GM23338 (cell line): ENCODE data around the gene DLG2. TPM values are rescaled to one million over a fixed set of nuclear protein-coding genes. Genes with fewer than 3 reads are reported as not detected.

ENCODE experiments used
- ATAC-seq: fragments of 200-7000 bp; cut with Tn5 transposase; 3 replicates; pipeline ENCODE4 v1.9.1; 2020
- DNase-seq: peaks from one replicate; pipeline ENCODE4 v3.0.0-alpha.2; 2015; ENCODE audit warnings: low spot score
- H2AFZ ChIP-seq: fragments of 200-600 bp; sonication (generic); 2 replicates; pipeline ENCODE4 v1.8.0; 2016; ENCODE audit warnings: antibody characterized with exemption, mild to moderate bottlenecking, moderate library complexity
- H3F3A ChIP-seq: fragments of 200-600 bp; sonication (generic); replicated peaks from 2 replicates; pipeline ENCODE4 v1.8.0; 2017; ENCODE audit warnings: antibody characterized with exemption, mixed run types, low read depth
- H3K27ac ChIP-seq: fragments of 200-600 bp; sonication (generic); 2 replicates; pipeline ENCODE4 v1.6.1; 2016; ENCODE audit warnings: low read depth
- H3K27me3 ChIP-seq: fragments of 200-600 bp; sonication (generic); 2 replicates; pipeline ENCODE4 v1.8.0; 2016; ENCODE audit warnings: mild to moderate bottlenecking, mixed run types, moderate library complexity; ENCODE audit not compliant: insufficient read depth
- H3K36me3 ChIP-seq: fragments of 200-600 bp; sonication (generic); 2 replicates; pipeline ENCODE4 v1.8.0; 2016; ENCODE audit warnings: mild to moderate bottlenecking; ENCODE audit not compliant: insufficient read depth
- H3K4me1 ChIP-seq: fragments of 200-600 bp; sonication (generic); 2 replicates; pipeline ENCODE4 v1.8.0; 2016; ENCODE audit warnings: mild to moderate bottlenecking, moderate library complexity; ENCODE audit not compliant: insufficient read depth
- H3K4me2 ChIP-seq: fragments of 200-600 bp; sonication (generic); 2 replicates; pipeline ENCODE4 v1.7.1; 2017; ENCODE audit warnings: mixed run types
- H3K4me3 ChIP-seq: fragments of 200-600 bp; sonication (generic); 2 replicates; pipeline ENCODE4 v1.6.1; 2016; ENCODE audit warnings: mixed run types
- H3K79me2 ChIP-seq: fragments of 200-600 bp; sonication (generic); replicated peaks from 2 replicates; pipeline ENCODE4 v1.8.0; 2017; ENCODE audit warnings: mild to moderate bottlenecking; ENCODE audit not compliant: insufficient read depth
- H3K9me2 ChIP-seq: fragments of 200-600 bp; sonication (generic); 2 replicates; pipeline ENCODE4 v1.8.0; 2017; ENCODE audit not compliant: insufficient read depth
- H4K20me1 ChIP-seq: fragments of 200-600 bp; sonication (generic); replicated peaks from 2 replicates; pipeline ENCODE4 v1.8.0; 2017; ENCODE audit warnings: mild to moderate bottlenecking; ENCODE audit not compliant: insufficient read depth
- H3K27ac Mint-ChIP-seq: 2 replicates; pipeline ENCODE4 v1.8.0; 2020; ENCODE audit warnings: inconsistent platforms, mild to moderate bottlenecking, moderate library complexity, mixed read lengths
- H3K27me3 Mint-ChIP-seq: 3 replicates; pipeline ENCODE4 v1.8.0; 2022; ENCODE audit warnings: low read depth, mild to moderate bottlenecking, moderate library complexity, mixed read lengths, inconsistent platforms; ENCODE audit not compliant: insufficient read depth, poor library complexity
- H3K36me3 Mint-ChIP-seq: 3 replicates; pipeline ENCODE4 v1.8.0; 2021; ENCODE audit warnings: low read depth, mild to moderate bottlenecking, inconsistent platforms, moderate library complexity, mixed read lengths
- H3K4me1 Mint-ChIP-seq: 3 replicates; pipeline ENCODE4 v1.8.0; 2020; ENCODE audit warnings: mild to moderate bottlenecking, inconsistent platforms, mixed read lengths
- H3K4me3 Mint-ChIP-seq: 3 replicates; pipeline ENCODE4 v1.8.0; 2021; ENCODE audit warnings: moderate library complexity, mild to moderate bottlenecking, inconsistent platforms, mixed read lengths
- H3K9me3 Mint-ChIP-seq: 3 replicates; pipeline ENCODE4 v1.8.0; 2020; ENCODE audit warnings: moderate library complexity, mild to moderate bottlenecking, inconsistent platforms, mixed read lengths
- CTCF ChIP-seq, 2 experiments: fragments of 200-600 bp in 1 of 2; sonication (generic) in 1 of 2; conservative IDR thresholded peaks; 2 replicates each; pipeline versions ENCODE4 v1.5.1 to v1.6.1; 2016 to 2017; ENCODE audit warnings: antibody characterized with exemption in 2 of 2, low read depth in 2 of 2, mild to moderate bottlenecking in 2 of 2, moderate library complexity in 1 of 2
- EZH2 ChIP-seq: fragments of 200-600 bp; sonication (generic); IDR thresholded peaks from one replicate; pipeline ENCODE4 v1.8.0; 2017; ENCODE audit warnings: antibody characterized with exemption, mild to moderate bottlenecking, low read depth; ENCODE audit not compliant: unreplicated experiment
- EZH2phosphoT487 ChIP-seq: fragments of 200-600 bp; sonication (generic); IDR thresholded peaks from one replicate; pipeline ENCODE4 v1.8.1; 2018; ENCODE audit warnings: antibody characterized with exemption; ENCODE audit not compliant: unreplicated experiment
- JUNB ChIP-seq: IDR thresholded peaks from one replicate; pipeline ENCODE4 v1.6.1; 2016; ENCODE audit warnings: antibody characterized with exemption; ENCODE audit not compliant: unreplicated experiment
- NANOG ChIP-seq: IDR thresholded peaks from 2 replicates; pipeline ENCODE4 v1.6.1; 2016; ENCODE audit warnings: antibody characterized with exemption, borderline replicate concordance
- STAT1 ChIP-seq: IDR thresholded peaks from one replicate; pipeline ENCODE4 v1.6.1; 2016; ENCODE audit warnings: antibody characterized with exemption; ENCODE audit not compliant: unreplicated experiment
- ZNF331 ChIP-seq: fragments of 250-450 bp; sonication (Bioruptor Pico); IDR thresholded peaks from 2 replicates; pipeline ENCODE4 v1.5.0; 2020; ENCODE audit warnings: low read depth, mild to moderate bottlenecking, moderate library complexity
- ZNF462 ChIP-seq: fragments of 250-450 bp; sonication (Bioruptor Pico); IDR thresholded peaks from 2 replicates; pipeline ENCODE4 v1.5.0; 2020; ENCODE audit warnings: mild to moderate bottlenecking, moderate library complexity
- polyA plus RNA-seq: library from polyadenylated mRNA; unstranded; fragments of >200 nt; fragmentation: Nextera tagmentation; extraction: Ambion mirVana; gene quantifications from 2 replicates; pipeline ENCODE4 v1.2.1, GENCODE V29; 2016
- total RNA-seq: library from RNA; depleted of rRNA; stranded (reverse); fragments of >200 nt; shearing (Covaris generic); gene quantifications from 2 replicates; pipeline ENCODE4 v1.2.3, GENCODE V29; 2014
- TF ChIP-seq, protein P1 (sequence below): IDR thresholded peaks from one replicate; pipeline ENCODE4 v1.6.1; 2018; ENCODE audit warnings: antibody characterized with exemption; ENCODE audit not compliant: unreplicated experiment

The DLG2 gene
- total and polyA plus RNA-seq, 2 experiments from 2014 or later, result 19.8 to 21.5 TPM

- H3K27ac ChIP-seq, result no peak overlapping the region
- DNase-seq (no peak), ATAC-seq (no peak)
- no peaks in the 10 kb centered on the region for H3F3A ChIP-seq
- Mint-ChIP-seq H3K27me3 (no peaks in the 10 kb centered on the region), H3K4me3 (no peak overlapping the region), H3K9me3 (no peaks in the 10 kb centered on the region), H3K27ac (no peak overlapping the region), H3K36me3 (no peaks in the 10 kb centered on the region), H3K4me1 (peaks cover 10% of the 10 kb centered on the region; the same call in 2 of the 3 replicates)
- H3K4me1 ChIP-seq, result no peaks in the 10 kb centered on the region
- H2AFZ ChIP-seq, result no peak overlapping the region
- peak overlapping the region; percentile 58 for H3K4me2 ChIP-seq
- H3K4me3 ChIP-seq, result no peak overlapping the region
- TF ChIP-seq JUNB (no peak), EZH2 (no peak)
- no peaks in the 10 kb centered on the region for H3K36me3 ChIP-seq
- no peaks in the 10 kb centered on the region for H3K79me2 ChIP-seq
- no peaks in the 10 kb centered on the region for H4K20me1 ChIP-seq
- H3K9me2 ChIP-seq, result peaks cover 6% of the 10 kb centered on the region; the same call in 1 of the 2 replicates
- no peaks in the 10 kb centered on the region for H3K27me3 ChIP-seq
Observed at GRCh38 chr11:84355911-84356310, 1271.2 kb downstream of the DLG2 start.

DNA sequence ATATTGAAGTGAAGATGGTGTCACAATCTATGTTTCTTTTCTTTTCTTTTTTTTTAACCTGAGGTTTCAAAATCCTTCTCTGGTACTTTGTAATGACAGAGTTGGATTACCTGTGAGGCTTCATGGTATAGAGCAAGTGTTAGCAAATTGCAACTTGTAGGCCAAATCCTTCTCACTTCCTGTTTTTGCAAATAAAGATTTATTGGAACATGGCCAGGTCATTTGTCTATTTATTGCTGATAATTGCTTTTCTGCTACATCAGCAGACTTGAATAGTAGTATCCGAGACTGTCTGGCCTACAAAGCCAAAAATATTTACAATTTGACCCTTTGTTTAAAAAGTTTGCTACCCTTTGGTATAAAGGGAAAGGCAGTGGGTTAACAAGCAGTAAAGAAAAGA, 1281.5 kb downstream of the DLG2 start:
- Mint-ChIP-seq H3K9me3 (no peaks in the 10 kb centered on the region), H3K27me3 (no peaks in the 10 kb centered on the region)
- no peak for ATAC-seq
- TF ChIP-seq STAT1 (no peak), NANOG (no peak), ZNF462 (CRISPR knock-in tag) (no peak), EZH2phosphoT487 (no peak), JUNB (no peak), ZNF331 (CRISPR knock-in tag) (no peak), CTCF (conservative IDR thresholded peaks at IDR 0.05; ENCODE audit: low read depth in 2 of 2) (no peak), EZH2 (no peak)
- TF ChIP-seq, protein P1, sequence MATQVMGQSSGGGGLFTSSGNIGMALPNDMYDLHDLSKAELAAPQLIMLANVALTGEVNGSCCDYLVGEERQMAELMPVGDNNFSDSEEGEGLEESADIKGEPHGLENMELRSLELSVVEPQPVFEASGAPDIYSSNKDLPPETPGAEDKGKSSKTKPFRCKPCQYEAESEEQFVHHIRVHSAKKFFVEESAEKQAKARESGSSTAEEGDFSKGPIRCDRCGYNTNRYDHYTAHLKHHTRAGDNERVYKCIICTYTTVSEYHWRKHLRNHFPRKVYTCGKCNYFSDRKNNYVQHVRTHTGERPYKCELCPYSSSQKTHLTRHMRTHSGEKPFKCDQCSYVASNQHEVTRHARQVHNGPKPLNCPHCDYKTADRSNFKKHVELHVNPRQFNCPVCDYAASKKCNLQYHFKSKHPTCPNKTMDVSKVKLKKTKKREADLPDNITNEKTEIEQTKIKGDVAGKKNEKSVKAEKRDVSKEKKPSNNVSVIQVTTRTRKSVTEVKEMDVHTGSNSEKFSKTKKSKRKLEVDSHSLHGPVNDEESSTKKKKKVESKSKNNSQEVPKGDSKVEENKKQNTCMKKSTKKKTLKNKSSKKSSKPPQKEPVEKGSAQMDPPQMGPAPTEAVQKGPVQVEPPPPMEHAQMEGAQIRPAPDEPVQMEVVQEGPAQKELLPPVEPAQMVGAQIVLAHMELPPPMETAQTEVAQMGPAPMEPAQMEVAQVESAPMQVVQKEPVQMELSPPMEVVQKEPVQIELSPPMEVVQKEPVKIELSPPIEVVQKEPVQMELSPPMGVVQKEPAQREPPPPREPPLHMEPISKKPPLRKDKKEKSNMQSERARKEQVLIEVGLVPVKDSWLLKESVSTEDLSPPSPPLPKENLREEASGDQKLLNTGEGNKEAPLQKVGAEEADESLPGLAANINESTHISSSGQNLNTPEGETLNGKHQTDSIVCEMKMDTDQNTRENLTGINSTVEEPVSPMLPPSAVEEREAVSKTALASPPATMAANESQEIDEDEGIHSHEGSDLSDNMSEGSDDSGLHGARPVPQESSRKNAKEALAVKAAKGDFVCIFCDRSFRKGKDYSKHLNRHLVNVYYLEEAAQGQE, result no peak

More for the DNA sequence above, 1281.5 kb downstream of the DLG2 start:
- no peaks in the 10 kb centered on the region for H3K9me2 ChIP-seq
- H3K4me3 ChIP-seq, result no peak overlapping the region
- H3K36me3 ChIP-seq, result no peaks in the 10 kb centered on the region
- H3K27ac ChIP-seq, result no peak overlapping the region
- no peak overlapping the region for H3K4me2 ChIP-seq
- no peak overlapping the region for H3K4me3 Mint-ChIP-seq
- H3K4me1 ChIP-seq, result no peaks in the 10 kb centered on the region
- H3K27ac Mint-ChIP-seq, result no peak overlapping the region
- no peaks in the 10 kb centered on the region for H3K79me2 ChIP-seq
- no peak overlapping the region for H2AFZ ChIP-seq
- H3K27me3 ChIP-seq, result no peaks in the 10 kb centered on the region
- H4K20me1 ChIP-seq, result no peaks in the 10 kb centered on the region
- no peaks in the 10 kb centered on the region; the same call in 2 of the 3 replicates for H3K4me1 Mint-ChIP-seq
- no peaks in the 10 kb centered on the region for H3F3A ChIP-seq
- no peak for DNase-seq
- no peaks in the 10 kb centered on the region for H3K36me3 Mint-ChIP-seq
